Upper lobe of left lung (tissue), 4 donors: ENCODE measurements around the gene PIP.

Experiments used
- CTCF ChIP-seq, 6 experiments: fragments of 450-650 bp in 4 of 6; fragments of 200-600 bp in 2 of 6; sonication (generic) in 2 of 6; IDR thresholded peaks; one replicate each; pipeline ENCODE4 v1.5.1; 2016 to 2019; ENCODE audit warnings: antibody characterized with exemption in 6 of 6
- POLR2A ChIP-seq, 4 donors: fragments of 450-650 bp; IDR thresholded peaks; one replicate each; pipeline ENCODE4 v1.5.1; 2016 to 2017; ENCODE audit warnings: antibody characterized with exemption in 4 of 4, mild to moderate bottlenecking in 2 of 4

- no peak for TF ChIP-seq CTCF (IDR thresholded peaks at IDR 0.05)
- TF ChIP-seq POLR2A (IDR thresholded peaks at IDR 0.05), result no peak
Observed at GRCh38 chr7:143096146-143096545, 35.7 kb upstream of the PIP start.
